Calu3 (cell line): ENCODE measurements around the gene PLEKHO2. TPM values are rescaled to one million over a fixed set of nuclear protein-coding genes. Genes with fewer than 3 reads are reported as not detected.

Source experiments
- BruUV-seq: library from RNA; stranded (reverse); fragments of 400-500 nt; replicated peaks from 2 replicates; lab custom pipeline; 2021; lab: Mats Ljungman, UMichigan
- CTCF ChIA-PET: fragments of 300-600 bp; sonication (Branson Sonifier 250); formaldehyde crosslinking; loops from one replicate; lab custom pipeline; 2022; ENCODE audit warnings: antibody characterized with exemption; lab: Charles Lee
- DNase-seq: peaks from one replicate; pipeline ENCODE4 v3.0.0; 2022
- H3K27ac Mint-ChIP-seq: one replicate; pipeline ENCODE4 v1.8.0; 2022; ENCODE audit warnings: mixed read lengths; ENCODE audit not compliant: unreplicated experiment
- H3K27me3 Mint-ChIP-seq: one replicate; pipeline ENCODE4 v1.8.0; 2022; ENCODE audit warnings: mixed read lengths; ENCODE audit not compliant: unreplicated experiment
- H3K36me3 Mint-ChIP-seq: one replicate; pipeline ENCODE4 v1.8.0; 2022; ENCODE audit warnings: mild to moderate bottlenecking, moderate library complexity, mixed read lengths; ENCODE audit not compliant: insufficient read depth, unreplicated experiment
- H3K4me1 Mint-ChIP-seq: one replicate; pipeline ENCODE4 v1.8.0; 2022; ENCODE audit warnings: mild to moderate bottlenecking, low read depth, mixed read lengths; ENCODE audit not compliant: unreplicated experiment
- H3K4me3 Mint-ChIP-seq: one replicate; pipeline ENCODE4 v1.8.0; 2022; ENCODE audit warnings: mild to moderate bottlenecking, low read depth, moderate library complexity, mixed read lengths; ENCODE audit not compliant: unreplicated experiment
- H3K9me3 Mint-ChIP-seq: one replicate; pipeline ENCODE4 v1.8.0; 2022; ENCODE audit warnings: low read depth, mixed read lengths; ENCODE audit not compliant: unreplicated experiment
- CTCF ChIP-seq: fragments of 200-600 bp; IDR thresholded peaks from one replicate; pipeline ENCODE4 v1.8.0; 2022; ENCODE audit warnings: antibody characterized with exemption; ENCODE audit not compliant: unreplicated experiment
- intact Hi-C: fragments of 100-400 bp; cut with micrococcal nuclease; formaldehyde crosslinking; loops from one replicate; pipeline ENCODE4 v1.10.0; 2022; ENCODE audit not compliant: unreplicated experiment
- total RNA-seq: library from RNA; stranded (reverse); gene quantifications from 2 replicates; pipeline ENCODE4 v1.2.3, GENCODE V29; 2022

Gene PLEKHO2
- total RNA-seq, 1 experiment from 2014 or later: 2.0 TPM

GRCh38 chr15:64855205-64855975 is 13.7 kb downstream of the PLEKHO2 start:
- H3K27ac Mint-ChIP-seq: no peak overlapping the region
- intact Hi-C loops: no loop called here
- H3K9me3 Mint-ChIP-seq: no peaks in the 10 kb centered on the region
- H3K27me3 Mint-ChIP-seq: no peaks in the 10 kb centered on the region
- no TSS peak for BruUV-seq
- peaks cover 7% of the 10 kb centered on the region for H3K4me1 Mint-ChIP-seq
- no peak for DNase-seq
- CTCF ChIA-PET: no interaction called here
- no peak for TF ChIP-seq CTCF
- H3K36me3 Mint-ChIP-seq: no peaks in the 10 kb centered on the region
- no peak overlapping the region for H3K4me3 Mint-ChIP-seq

GRCh38 chr15:64856429-64857145 is 14.9 kb downstream of the PLEKHO2 start:
- Mint-ChIP-seq H3K9me3 (no peaks in the 10 kb centered on the region), H3K4me1 (peaks cover 7% of the 10 kb centered on the region), H3K27me3 (no peaks in the 10 kb centered on the region), H3K4me3 (no peak overlapping the region), H3K27ac (no peak overlapping the region), H3K36me3 (no peaks in the 10 kb centered on the region)
- intact Hi-C loops: no loop called here
- DNase-seq: no peak
- BruUV-seq: no TSS peak
- TF ChIP-seq CTCF: no peak
- CTCF ChIA-PET: no interaction called here

- no peak overlapping the region for H3K4me3 Mint-ChIP-seq
- H3K27ac Mint-ChIP-seq: no peak overlapping the region
- DNase-seq: no peak
- H3K4me1 Mint-ChIP-seq: peaks cover 7% of the 10 kb centered on the region
- no peaks in the 10 kb centered on the region for H3K9me3 Mint-ChIP-seq
- TF ChIP-seq CTCF: no peak
- no peaks in the 10 kb centered on the region for H3K36me3 Mint-ChIP-seq
- intact Hi-C loops: no loop called here
- CTCF ChIA-PET: interaction anchor here (0.6 kb wide), 1 partner anchor 24 kb away, joined by 5 read pairs; no protein-coding TSS in a partner anchor
- H3K27me3 Mint-ChIP-seq: no peaks in the 10 kb centered on the region
- no TSS peak for BruUV-seq
Observed at GRCh38 chr15:64857421-64857820, 15.7 kb downstream of the PLEKHO2 start.

GRCh38 chr15:64858021-64858575 is 16.4 kb downstream of the PLEKHO2 start:
- CTCF ChIA-PET: interaction anchor here (0.6 kb wide), 1 partner anchor 25 kb away, joined by 5 read pairs; no protein-coding TSS in a partner anchor
- no TSS peak for BruUV-seq

More at GRCh38 chr15:64858021-64858575, 16.4 kb downstream of the PLEKHO2 start:
- Mint-ChIP-seq H3K4me1 (peaks cover 7% of the 10 kb centered on the region), H3K27me3 (no peaks in the 10 kb centered on the region), H3K4me3 (no peak overlapping the region), H3K27ac (no peak overlapping the region), H3K9me3 (no peaks in the 10 kb centered on the region), H3K36me3 (no peaks in the 10 kb centered on the region)
- no peak for DNase-seq
- TF ChIP-seq CTCF: no peak
- intact Hi-C loops: no loop called here
